ENCODE data around the gene TTC28.

Gene TTC28

DNA sequence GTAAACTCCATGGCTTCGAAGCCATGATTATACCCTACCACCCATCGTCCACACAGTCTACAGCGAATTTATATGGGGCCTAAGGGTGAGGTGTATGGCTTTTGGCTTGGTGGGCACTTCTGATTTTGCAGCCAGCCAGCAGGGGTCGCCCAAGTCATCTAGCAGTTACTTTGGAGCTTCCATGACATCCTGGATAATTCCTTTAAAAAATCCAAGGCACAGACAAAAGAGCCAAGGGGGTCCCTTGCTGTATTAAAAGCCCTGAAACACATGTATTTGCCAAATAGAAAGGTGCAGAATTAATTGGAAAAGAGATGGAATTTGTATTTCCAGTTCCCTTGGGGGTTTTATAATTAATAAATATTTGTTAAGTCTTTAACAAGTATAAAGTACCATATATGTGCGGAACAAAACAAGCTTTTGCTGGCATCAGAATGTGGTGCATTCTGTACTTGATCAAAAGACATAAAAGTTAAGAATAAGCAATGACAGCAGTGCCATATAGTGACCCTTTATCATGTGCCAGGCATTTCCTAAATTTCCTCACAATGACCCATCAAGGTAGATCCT lies 627.8 kb downstream of the TTC28 start:
- peak; percentile 74 for TF ChIP-seq CTCF (IDR thresholded peaks at IDR 0.05; ENCODE audit: low read depth, low read length, missing control alignments)
- no peak for DNase-seq (ENCODE audit: low read depth)
- H3K4me3 ChIP-seq (ENCODE audit: low read depth, low read length) = no peak overlapping the region

DNA sequence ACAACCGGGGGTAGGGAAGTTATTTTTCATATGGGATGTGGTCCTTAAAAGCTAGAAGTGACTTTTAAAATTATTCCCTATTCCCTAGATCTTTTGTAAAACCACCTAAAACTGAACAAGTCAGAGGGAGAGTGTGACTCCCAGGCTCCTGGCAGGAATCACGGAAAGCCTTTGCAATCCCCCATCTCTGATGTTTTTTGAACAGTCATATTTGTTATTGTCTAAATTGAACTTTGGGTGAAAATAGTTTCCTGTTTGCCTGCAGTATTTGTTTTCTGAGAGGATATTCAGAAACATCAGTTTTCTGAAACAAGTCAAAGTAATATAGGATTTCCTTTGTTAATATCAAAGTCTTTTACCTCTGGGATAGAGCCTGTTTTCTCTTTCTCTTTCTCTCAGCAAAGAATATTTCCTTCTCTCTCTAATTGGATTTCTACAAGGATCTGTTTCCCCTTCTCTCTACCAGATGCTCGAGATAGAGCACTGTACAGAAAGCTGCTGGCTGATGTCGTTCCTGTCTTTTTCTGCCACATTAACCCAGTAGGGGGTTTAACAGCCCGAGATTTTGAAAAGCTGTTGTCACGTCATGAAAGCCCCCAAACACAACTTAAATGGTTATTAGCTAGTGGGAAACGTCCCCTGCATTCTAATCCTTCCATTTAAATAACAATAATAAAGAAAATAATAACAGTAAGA lies 628.4 kb downstream of the TTC28 start:
- no peak for TF ChIP-seq CTCF (IDR thresholded peaks at IDR 0.05; ENCODE audit: low read depth, low read length, missing control alignments)
- no peak for DNase-seq (ENCODE audit: low read depth)
- no peak overlapping the region for H3K4me3 ChIP-seq (ENCODE audit: low read depth, low read length)

DNA sequence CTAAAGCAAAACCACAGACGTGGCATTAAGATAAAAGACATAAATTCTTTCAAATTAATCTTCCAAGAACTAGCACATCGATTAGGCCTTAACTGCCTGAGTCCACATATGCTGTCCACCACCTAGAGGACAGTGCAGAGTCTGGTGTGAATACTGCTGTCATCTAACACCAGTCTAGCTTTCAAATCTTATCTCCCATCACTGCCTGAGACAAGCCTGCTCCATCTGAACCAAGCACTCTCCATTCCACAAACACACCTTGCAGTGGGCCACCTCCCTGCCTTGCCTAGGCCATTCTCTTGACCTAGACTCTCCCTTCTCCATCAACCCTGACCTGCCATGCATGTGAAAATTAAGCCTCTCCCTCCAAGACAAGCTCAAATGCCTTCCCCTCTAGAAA lies 631.1 kb downstream of the TTC28 start:
- no peak for DNase-seq (ENCODE audit: low read depth)
- H3K4me3 ChIP-seq (ENCODE audit: low read depth, low read length) = no peak overlapping the region
- TF ChIP-seq CTCF (IDR thresholded peaks at IDR 0.05; ENCODE audit: low read depth, low read length, missing control alignments) = no peak

DNA sequence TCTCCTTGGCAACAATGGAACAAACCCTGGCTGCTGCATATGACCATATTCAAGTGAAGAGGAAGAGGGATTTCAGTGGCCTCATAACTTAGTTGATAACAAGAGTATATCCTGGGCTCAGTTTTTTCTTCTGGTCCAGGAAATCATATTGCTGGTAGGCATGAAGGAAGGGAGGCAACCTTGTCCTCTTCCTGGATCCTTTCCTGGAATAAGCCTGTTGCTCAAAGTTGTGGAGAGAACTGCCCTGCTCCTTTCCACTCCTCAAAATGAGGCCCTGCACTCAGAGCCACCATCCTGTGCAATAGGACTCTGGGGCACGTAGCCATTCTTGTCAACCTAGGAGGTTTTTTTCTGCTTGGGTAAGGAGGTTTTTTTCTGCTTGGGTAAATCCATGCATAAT lies 631.9 kb downstream of the TTC28 start:
- no peak for DNase-seq (ENCODE audit: low read depth)

GRCh38 chr22:28046100-28046499 lies 633.5 kb downstream of the TTC28 start:
- no peak overlapping the region for H3K4me3 ChIP-seq (ENCODE audit: low read depth, low read length)
- TF ChIP-seq CTCF (IDR thresholded peaks at IDR 0.05; ENCODE audit: low read depth, low read length, missing control alignments) = no peak
- DNase-seq (ENCODE audit: low read depth) = no peak

More for the DNA sequence above, 631.9 kb downstream of the TTC28 start:
- no peak overlapping the region for H3K4me3 ChIP-seq (ENCODE audit: low read depth, low read length)
- no peak for TF ChIP-seq CTCF (IDR thresholded peaks at IDR 0.05; ENCODE audit: low read depth, low read length, missing control alignments)

DNA sequence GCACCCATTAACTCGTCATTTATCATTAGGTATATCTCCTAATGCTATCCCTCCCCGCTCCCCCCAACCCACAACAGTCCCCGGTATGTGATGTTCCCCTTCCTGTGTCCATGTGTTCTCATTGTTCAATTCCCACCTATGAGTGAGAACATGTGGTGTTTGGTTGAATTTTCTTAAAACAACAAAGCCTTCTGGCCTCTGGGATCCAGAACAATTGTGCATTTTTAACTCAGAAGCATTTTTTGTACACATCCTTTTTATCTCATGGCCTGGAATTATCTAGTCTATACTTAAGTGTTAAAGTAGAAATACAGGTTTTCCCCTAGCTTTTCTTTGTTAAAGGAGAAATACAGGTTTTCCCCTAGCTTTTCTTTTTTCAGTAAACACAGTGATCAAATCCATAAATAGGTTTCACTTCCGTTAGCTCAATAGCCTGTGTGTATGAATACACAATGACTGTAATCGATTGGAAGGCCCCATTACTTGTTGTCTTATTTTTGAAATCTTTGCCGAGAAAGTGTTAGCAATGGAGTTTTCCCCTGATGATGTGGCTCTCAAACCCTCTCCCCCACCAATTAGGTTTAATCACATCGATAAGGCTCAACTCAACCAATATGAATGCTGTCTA lies 635.0 kb downstream of the TTC28 start:
- DNase-seq (ENCODE audit: low read depth) = no peak
- TF ChIP-seq CTCF (IDR thresholded peaks at IDR 0.05; ENCODE audit: low read depth, low read length, missing control alignments) = no peak
- no peak overlapping the region for H3K4me3 ChIP-seq (ENCODE audit: low read depth, low read length)
